GM23338 (cell line): ENCODE results near the gene OR1D5. TPM values are rescaled to one million over a fixed set of nuclear protein-coding genes. Genes with fewer than 3 reads are reported as not detected.

Experiments
- ATAC-seq: fragments of 200-7000 bp; cut with Tn5 transposase; 3 replicates; pipeline ENCODE4 v1.9.1; 2020
- DNase-seq: peaks from one replicate; pipeline ENCODE4 v3.0.0-alpha.2; 2015; ENCODE audit warnings: low spot score
- H2AFZ ChIP-seq: fragments of 200-600 bp; sonication (generic); 2 replicates; pipeline ENCODE4 v1.8.0; 2016; ENCODE audit warnings: antibody characterized with exemption, mild to moderate bottlenecking, moderate library complexity
- H3F3A ChIP-seq: fragments of 200-600 bp; sonication (generic); replicated peaks from 2 replicates; pipeline ENCODE4 v1.8.0; 2017; ENCODE audit warnings: antibody characterized with exemption, mixed run types, low read depth
- H3K27ac ChIP-seq: fragments of 200-600 bp; sonication (generic); 2 replicates; pipeline ENCODE4 v1.6.1; 2016; ENCODE audit warnings: low read depth
- H3K27me3 ChIP-seq: fragments of 200-600 bp; sonication (generic); 2 replicates; pipeline ENCODE4 v1.8.0; 2016; ENCODE audit warnings: mild to moderate bottlenecking, mixed run types, moderate library complexity; ENCODE audit not compliant: insufficient read depth
- H3K36me3 ChIP-seq: fragments of 200-600 bp; sonication (generic); 2 replicates; pipeline ENCODE4 v1.8.0; 2016; ENCODE audit warnings: mild to moderate bottlenecking; ENCODE audit not compliant: insufficient read depth
- H3K4me1 ChIP-seq: fragments of 200-600 bp; sonication (generic); 2 replicates; pipeline ENCODE4 v1.8.0; 2016; ENCODE audit warnings: mild to moderate bottlenecking, moderate library complexity; ENCODE audit not compliant: insufficient read depth
- H3K4me2 ChIP-seq: fragments of 200-600 bp; sonication (generic); 2 replicates; pipeline ENCODE4 v1.7.1; 2017; ENCODE audit warnings: mixed run types
- H3K4me3 ChIP-seq: fragments of 200-600 bp; sonication (generic); 2 replicates; pipeline ENCODE4 v1.6.1; 2016; ENCODE audit warnings: mixed run types
- H3K79me2 ChIP-seq: fragments of 200-600 bp; sonication (generic); replicated peaks from 2 replicates; pipeline ENCODE4 v1.8.0; 2017; ENCODE audit warnings: mild to moderate bottlenecking; ENCODE audit not compliant: insufficient read depth
- H3K9me2 ChIP-seq: fragments of 200-600 bp; sonication (generic); 2 replicates; pipeline ENCODE4 v1.8.0; 2017; ENCODE audit not compliant: insufficient read depth
- H4K20me1 ChIP-seq: fragments of 200-600 bp; sonication (generic); replicated peaks from 2 replicates; pipeline ENCODE4 v1.8.0; 2017; ENCODE audit warnings: mild to moderate bottlenecking; ENCODE audit not compliant: insufficient read depth
- H3K27ac Mint-ChIP-seq: 2 replicates; pipeline ENCODE4 v1.8.0; 2020; ENCODE audit warnings: inconsistent platforms, mild to moderate bottlenecking, moderate library complexity, mixed read lengths
- H3K27me3 Mint-ChIP-seq: 3 replicates; pipeline ENCODE4 v1.8.0; 2022; ENCODE audit warnings: low read depth, mild to moderate bottlenecking, moderate library complexity, mixed read lengths, inconsistent platforms; ENCODE audit not compliant: insufficient read depth, poor library complexity
- H3K36me3 Mint-ChIP-seq: 3 replicates; pipeline ENCODE4 v1.8.0; 2021; ENCODE audit warnings: low read depth, mild to moderate bottlenecking, inconsistent platforms, moderate library complexity, mixed read lengths
- H3K4me1 Mint-ChIP-seq: 3 replicates; pipeline ENCODE4 v1.8.0; 2020; ENCODE audit warnings: mild to moderate bottlenecking, inconsistent platforms, mixed read lengths
- H3K4me3 Mint-ChIP-seq: 3 replicates; pipeline ENCODE4 v1.8.0; 2021; ENCODE audit warnings: moderate library complexity, mild to moderate bottlenecking, inconsistent platforms, mixed read lengths
- H3K9me3 Mint-ChIP-seq: 3 replicates; pipeline ENCODE4 v1.8.0; 2020; ENCODE audit warnings: moderate library complexity, mild to moderate bottlenecking, inconsistent platforms, mixed read lengths
- CREB1 ChIP-seq: fragments of 250-450 bp; sonication (Bioruptor Pico); IDR thresholded peaks from 2 replicates; pipeline ENCODE4 v1.5.0; 2020; ENCODE audit warnings: low read depth, mild to moderate bottlenecking, moderate library complexity
- CTCF ChIP-seq, 2 experiments: fragments of 200-600 bp in 1 of 2; sonication (generic) in 1 of 2; conservative IDR thresholded peaks; 2 replicates each; pipeline versions ENCODE4 v1.5.1 to v1.6.1; 2016 to 2017; ENCODE audit warnings: antibody characterized with exemption in 2 of 2, low read depth in 2 of 2, mild to moderate bottlenecking in 2 of 2, moderate library complexity in 1 of 2
- ETS1 ChIP-seq: IDR thresholded peaks from 2 replicates; pipeline ENCODE4 v1.6.1; 2016; ENCODE audit warnings: antibody characterized with exemption
- EZH2 ChIP-seq: fragments of 200-600 bp; sonication (generic); IDR thresholded peaks from one replicate; pipeline ENCODE4 v1.8.0; 2017; ENCODE audit warnings: antibody characterized with exemption, mild to moderate bottlenecking, low read depth; ENCODE audit not compliant: unreplicated experiment
- EZH2phosphoT487 ChIP-seq: fragments of 200-600 bp; sonication (generic); IDR thresholded peaks from one replicate; pipeline ENCODE4 v1.8.1; 2018; ENCODE audit warnings: antibody characterized with exemption; ENCODE audit not compliant: unreplicated experiment
- JUNB ChIP-seq: IDR thresholded peaks from one replicate; pipeline ENCODE4 v1.6.1; 2016; ENCODE audit warnings: antibody characterized with exemption; ENCODE audit not compliant: unreplicated experiment
- NANOG ChIP-seq: IDR thresholded peaks from 2 replicates; pipeline ENCODE4 v1.6.1; 2016; ENCODE audit warnings: antibody characterized with exemption, borderline replicate concordance
- POLR2AphosphoS5 ChIP-seq: IDR thresholded peaks from 2 replicates; pipeline ENCODE4 v1.6.1; 2016; ENCODE audit warnings: antibody characterized with exemption, low read depth
- REST ChIP-seq: IDR thresholded peaks from one replicate; pipeline ENCODE4 v1.6.1; 2018; ENCODE audit warnings: antibody characterized with exemption; ENCODE audit not compliant: unreplicated experiment
- STAT1 ChIP-seq: IDR thresholded peaks from one replicate; pipeline ENCODE4 v1.6.1; 2016; ENCODE audit warnings: antibody characterized with exemption; ENCODE audit not compliant: unreplicated experiment
- ZNF114 ChIP-seq: fragments of 250-450 bp; sonication (Bioruptor Pico); IDR thresholded peaks from 2 replicates; pipeline ENCODE4 v1.5.0; 2020; ENCODE audit warnings: mild to moderate bottlenecking, moderate library complexity
- ZNF331 ChIP-seq: fragments of 250-450 bp; sonication (Bioruptor Pico); IDR thresholded peaks from 2 replicates; pipeline ENCODE4 v1.5.0; 2020; ENCODE audit warnings: low read depth, mild to moderate bottlenecking, moderate library complexity
- ZNF462 ChIP-seq: fragments of 250-450 bp; sonication (Bioruptor Pico); IDR thresholded peaks from 2 replicates; pipeline ENCODE4 v1.5.0; 2020; ENCODE audit warnings: mild to moderate bottlenecking, moderate library complexity
- polyA plus RNA-seq: library from polyadenylated mRNA; unstranded; fragments of >200 nt; fragmentation: Nextera tagmentation; extraction: Ambion mirVana; gene quantifications from 2 replicates; pipeline ENCODE4 v1.2.1, GENCODE V29; 2016
- total RNA-seq: library from RNA; depleted of rRNA; stranded (reverse); fragments of >200 nt; shearing (Covaris generic); gene quantifications from 2 replicates; pipeline ENCODE4 v1.2.3, GENCODE V29; 2014

OR1D5 gene
- total and polyA plus RNA-seq, 2 experiments from 2014 or later: not detected

GRCh38 chr17:3049705-3050295 is 13.6 kb downstream of the OR1D5 start:
- TF ChIP-seq CREB1 (CRISPR knock-in tag) (no peak), STAT1 (no peak), NANOG (no peak), EZH2 (no peak), ZNF462 (CRISPR knock-in tag) (no peak), JUNB (no peak), REST (no peak), EZH2phosphoT487 (no peak), ZNF114 (no peak), ZNF331 (CRISPR knock-in tag) (no peak), CTCF (conservative IDR thresholded peaks at IDR 0.05; ENCODE audit: low read depth in 2 of 2) (no peak), ETS1 (no peak), POLR2AphosphoS5 (no peak)
- no peak overlapping the region for H2AFZ ChIP-seq
- no peaks in the 10 kb centered on the region for H3K4me1 ChIP-seq
- peaks cover 4% of the 10 kb centered on the region; the same call in 2 of the 3 replicates for H3K9me3 Mint-ChIP-seq
- H3K79me2 ChIP-seq: no peaks in the 10 kb centered on the region
- no peaks in the 10 kb centered on the region for H3F3A ChIP-seq
- no peaks in the 10 kb centered on the region for H3K9me2 ChIP-seq
- no peak for ATAC-seq
- peak overlapping the region; percentile 78 for H3K4me2 ChIP-seq
- peaks cover 5% of the 10 kb centered on the region for H3K27me3 Mint-ChIP-seq
- peak overlapping the region; percentile 60 for H3K4me3 ChIP-seq
- no peaks in the 10 kb centered on the region for H3K36me3 Mint-ChIP-seq
- H3K4me1 Mint-ChIP-seq: no peaks in the 10 kb centered on the region
- H4K20me1 ChIP-seq: no peaks in the 10 kb centered on the region
- H3K27ac Mint-ChIP-seq: no peak overlapping the region
- no peaks in the 10 kb centered on the region for H3K27me3 ChIP-seq
- no peak for DNase-seq
- no peaks in the 10 kb centered on the region for H3K36me3 ChIP-seq
- H3K4me3 Mint-ChIP-seq: peak overlapping the region; percentile 95; the same call in 2 of the 3 replicates
- no peak overlapping the region for H3K27ac ChIP-seq
